Testis (tissue), 3 donors: ENCODE results near the gene PRKAR1B. TPM values are rescaled to one million over a fixed set of nuclear protein-coding genes. Genes with fewer than 3 reads are reported as not detected.

Experiments used
- DNase-seq: peaks from one replicate; pipeline ENCODE4 v3.0.0-alpha.2; 2019
- H3K27ac ChIP-seq, 2 donors: fragments of 200-600 bp; sonication (generic); one replicate each; pipeline ENCODE4 v1.5.1; 2019
- H3K27me3 ChIP-seq: fragments of 200-600 bp; sonication (generic); one replicate; pipeline ENCODE4 v1.5.1; 2019
- H3K36me3 ChIP-seq: fragments of 200-600 bp; sonication (generic); one replicate; pipeline ENCODE4 v1.5.1; 2017; ENCODE audit warnings: low read depth; ENCODE audit errors: missing control alignments
- H3K4me1 ChIP-seq: fragments of 200-600 bp; sonication (generic); one replicate; pipeline ENCODE4 v1.5.1; 2019
- H3K4me3 ChIP-seq, 2 donors: fragments of 200-600 bp; sonication (generic); one replicate each; pipeline ENCODE4 v1.5.1; 2017 to 2019
- H3K9me3 ChIP-seq: fragments of 200-600 bp; sonication (generic); one replicate; pipeline ENCODE4 v1.5.1; 2017
- POLR2A ChIP-seq: fragments of 450-650 bp; IDR thresholded peaks from one replicate; pipeline ENCODE4 v1.6.1; 2017; ENCODE audit warnings: antibody characterized with exemption, mild to moderate bottlenecking, moderate library complexity
- WGBS, 2 donors: methylation state at CpG; one replicate each; pipeline ENCODE4 v1.1.5; 2018; 5-methylcytosine and 5-hydroxymethylcytosine counted together
- intact Hi-C: fragments of 100-400 bp; cut with DNase I; formaldehyde crosslinking; loops from one replicate; pipeline ENCODE4 v1.15.1; 2023; ENCODE audit warnings: low total_unique reads
- polyA plus RNA-seq: library from polyadenylated mRNA; stranded (reverse); fragments of 350-450 nt; fragmentation: Illumina TruSeq; extraction: RNeasy Lipid Tissue Mini Kit (QIAGEN cat#74804); gene quantifications from one replicate; pipeline ENCODE4 v1.2.3, GENCODE V29; 2014; ENCODE audit warnings: low read depth, low replicate concordance; ENCODE audit not compliant: insufficient read depth
- total RNA-seq, 2 donors: library from RNA; depleted of rRNA; stranded (reverse); fragments of >200 nt; gene quantifications; one replicate each; pipeline ENCODE4 v1.2.3, GENCODE V29; 2016
- TF ChIP-seq, protein P1 (sequence below), 3 experiments: fragments of 450-650 bp in 2 of 3; fragments of 200-600 bp in 1 of 3; sonication (generic) in 1 of 3; IDR thresholded peaks; one replicate each; pipeline ENCODE4 v1.5.1; 2016 to 2019; ENCODE audit warnings: antibody characterized with exemption in 3 of 3, mild to moderate bottlenecking in 2 of 3, moderate library complexity in 1 of 3

PRKAR1B gene
- total and polyA plus RNA-seq, 3 donors from 2014 or later: 27.8 to 35.7 (median 31.3) TPM

GRCh38 chr7:501526-501925 lies 225.6 kb downstream of the PRKAR1B start:
- no peak for DNase-seq
- no peak for TF ChIP-seq POLR2A
- TF ChIP-seq, protein P1, sequence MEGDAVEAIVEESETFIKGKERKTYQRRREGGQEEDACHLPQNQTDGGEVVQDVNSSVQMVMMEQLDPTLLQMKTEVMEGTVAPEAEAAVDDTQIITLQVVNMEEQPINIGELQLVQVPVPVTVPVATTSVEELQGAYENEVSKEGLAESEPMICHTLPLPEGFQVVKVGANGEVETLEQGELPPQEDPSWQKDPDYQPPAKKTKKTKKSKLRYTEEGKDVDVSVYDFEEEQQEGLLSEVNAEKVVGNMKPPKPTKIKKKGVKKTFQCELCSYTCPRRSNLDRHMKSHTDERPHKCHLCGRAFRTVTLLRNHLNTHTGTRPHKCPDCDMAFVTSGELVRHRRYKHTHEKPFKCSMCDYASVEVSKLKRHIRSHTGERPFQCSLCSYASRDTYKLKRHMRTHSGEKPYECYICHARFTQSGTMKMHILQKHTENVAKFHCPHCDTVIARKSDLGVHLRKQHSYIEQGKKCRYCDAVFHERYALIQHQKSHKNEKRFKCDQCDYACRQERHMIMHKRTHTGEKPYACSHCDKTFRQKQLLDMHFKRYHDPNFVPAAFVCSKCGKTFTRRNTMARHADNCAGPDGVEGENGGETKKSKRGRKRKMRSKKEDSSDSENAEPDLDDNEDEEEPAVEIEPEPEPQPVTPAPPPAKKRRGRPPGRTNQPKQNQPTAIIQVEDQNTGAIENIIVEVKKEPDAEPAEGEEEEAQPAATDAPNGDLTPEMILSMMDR (IDR thresholded peaks at IDR 0.05): no peak
- H3K27me3 ChIP-seq: no peaks in the 10 kb centered on the region
- no peaks in the 10 kb centered on the region for H3K9me3 ChIP-seq
- intact Hi-C loops: no loop called here
- no peaks in the 10 kb centered on the region for H3K4me1 ChIP-seq
- no peak overlapping the region for H3K4me3 ChIP-seq
- H3K36me3 ChIP-seq: no peaks in the 10 kb centered on the region
- 93 to 96% methylated on average over 7 of the region's 7 CpGs for WGBS, 2 donors
- H3K27ac ChIP-seq: no peak overlapping the region

- Histone ChIP-seq H3K4me1 (no peaks in the 10 kb centered on the region), H3K4me3 (no peak overlapping the region), H3K9me3 (no peaks in the 10 kb centered on the region), H3K27ac (no peak overlapping the region), H3K27me3 (no peaks in the 10 kb centered on the region), H3K36me3 (no peaks in the 10 kb centered on the region)
- intact Hi-C loops: no loop called here
- no peak for DNase-seq
- TF ChIP-seq, protein P1 (IDR thresholded peaks at IDR 0.05): no peak
- no peak for TF ChIP-seq POLR2A
- WGBS, 2 donors: 94 to 96% methylated on average over 27 to 35 of the region's 35 CpGs
These were observed 226.3 kb downstream of the PRKAR1B start for GRCh38 chr7:500521-501420.

- Histone ChIP-seq H3K27me3 (no peaks in the 10 kb centered on the region), H3K9me3 (no peaks in the 10 kb centered on the region), H3K4me1 (no peaks in the 10 kb centered on the region), H3K27ac (no peak overlapping the region), H3K36me3 (no peaks in the 10 kb centered on the region), H3K4me3 (no peak overlapping the region)
- intact Hi-C loops: no loop called here
- no peak for DNase-seq
- WGBS, 2 donors: 95 to 96% methylated on average over 20 of the region's 20 CpGs
- TF ChIP-seq, protein P1 (IDR thresholded peaks at IDR 0.05): no peak
- no peak for TF ChIP-seq POLR2A
These were observed 227.1 kb downstream of the PRKAR1B start for GRCh38 chr7:499853-500485.

Other genes starting within 250 kb of the PRKAR1B start
- 10 to 100 TPM; 13.8 TPM for gene PDGFA, start 207.4 kb downstream of the PRKAR1B start, total RNA-seq
- gene PDGFA, start 207.4 kb downstream of the PRKAR1B start, polyA plus RNA-seq: 7.2 TPM
- gene DNAAF5, start 582 bp downstream of the PRKAR1B start, total RNA-seq: 10 to 100 TPM; 52.6 to 67.0 TPM
- 21.1 TPM for gene DNAAF5, start 582 bp downstream of the PRKAR1B start, polyA plus RNA-seq
- gene SUN1, start 105.2 kb upstream of the PRKAR1B start, total RNA-seq: 100 to 1,000 TPM; 167 to 213 TPM
- 173 TPM for gene SUN1, start 105.2 kb upstream of the PRKAR1B start, polyA plus RNA-seq
- 100 to 1,000 TPM; 128 to 141 TPM for gene GET4, start 149.3 kb upstream of the PRKAR1B start, total RNA-seq
- gene GET4, start 149.3 kb upstream of the PRKAR1B start, polyA plus RNA-seq: 89.0 TPM
- 10 to 100 TPM in 1 of 2 donors, 1 to 10 TPM in 1; 6.1 to 10.9 TPM for gene ADAP1, start 227.4 kb upstream of the PRKAR1B start, total RNA-seq
- gene ADAP1, start 227.4 kb upstream of the PRKAR1B start, polyA plus RNA-seq: 2.4 TPM
- gene COX19, start 248.3 kb upstream of the PRKAR1B start, total RNA-seq: 10 to 100 TPM; 21.6 to 23.5 TPM
- gene COX19, start 248.3 kb upstream of the PRKAR1B start, polyA plus RNA-seq: 8.8 TPM